SKM-1 treated with dmso at 0.1 percent for 144 hours (cell line): ENCODE measurements around the gene MCHR1.
A peak's percentile ranks its signal among the peaks of the same experiment; 100 is the strongest.

Source experiments
- DNase-seq: peaks from one replicate; lab custom pipeline; 2025; ENCODE audit not compliant: unreplicated experiment; lab: John Stamatoyannopoulos, UW

MCHR1 gene

GRCh38 chr22:40679249-40679963 is at the start of gene MCHR1:
MCHR1 (plus strand) TSS chr22:40679484; CDS start chr22:40679653, 169 bp downstream.
- no peak for DNase-seq

GRCh38 chr22:40631925-40632324 is 47.4 kb upstream of the MCHR1 start:
- DNase-seq: no peak

GRCh38 chr22:40633036-40633435 is 46.2 kb upstream of the MCHR1 start:
- DNase-seq: no peak

GRCh38 chr22:40634119-40634903 is 45.0 kb upstream of the MCHR1 start:
- DNase-seq: no peak

GRCh38 chr22:40635043-40635939 is 44.0 kb upstream of the MCHR1 start:
- DNase-seq: no peak

GRCh38 chr22:40635940-40636379 is 43.3 kb upstream of the MCHR1 start:
- DNase-seq: no peak

- peak; percentile 99 for DNase-seq
These were observed 42.7 kb upstream of the MCHR1 start, which contains the start of gene MRTFA for GRCh38 chr22:40636380-40637182. MRTFA (minus strand) TSS chr22:40636719.

GRCh38 chr22:40637183-40638150 is 41.8 kb upstream of the MCHR1 start:
- DNase-seq: peak; percentile 95

- DNase-seq: no peak
These were observed 41.0 kb upstream of the MCHR1 start for GRCh38 chr22:40638261-40638660.

GRCh38 chr22:40641269-40641668 is 38.0 kb upstream of the MCHR1 start:
- DNase-seq: no peak

- no peak for DNase-seq
These were observed 37.0 kb upstream of the MCHR1 start for GRCh38 chr22:40642316-40642715.

- DNase-seq: no peak
These were observed 33.6 kb upstream of the MCHR1 start for GRCh38 chr22:40645579-40646197.

GRCh38 chr22:40648386-40648785 is 30.9 kb upstream of the MCHR1 start:
- no peak for DNase-seq

GRCh38 chr22:40651057-40651456 is 28.2 kb upstream of the MCHR1 start:
- DNase-seq: no peak

- peak; percentile 82 for DNase-seq
These were observed 27.5 kb upstream of the MCHR1 start for GRCh38 chr22:40651563-40652501.

GRCh38 chr22:40653361-40653760 is 25.9 kb upstream of the MCHR1 start:
- no peak for DNase-seq

GRCh38 chr22:40654522-40655167 is 24.6 kb upstream of the MCHR1 start:
- no peak for DNase-seq
